GM18951 (cell line): ENCODE data around the gene SDK1.

Experiments
- POLR2A ChIP-seq: IDR thresholded peaks from 4 replicates; pipeline ENCODE4 v1.6.1; 2011; ENCODE audit warnings: mild to moderate bottlenecking; ENCODE audit not compliant: insufficient read length, insufficient read depth; ENCODE audit errors: extremely low read depth
- in situ Hi-C: fragments of 300-500 bp; cut with MboI; formaldehyde crosslinking; loops from one replicate; pipeline ENCODE4 v1.12.0; 2022; ENCODE audit warnings: low sequenced_read_pairs, mixed read lengths, inconsistent platforms; ENCODE audit not compliant: unreplicated experiment

Gene SDK1

DNA sequence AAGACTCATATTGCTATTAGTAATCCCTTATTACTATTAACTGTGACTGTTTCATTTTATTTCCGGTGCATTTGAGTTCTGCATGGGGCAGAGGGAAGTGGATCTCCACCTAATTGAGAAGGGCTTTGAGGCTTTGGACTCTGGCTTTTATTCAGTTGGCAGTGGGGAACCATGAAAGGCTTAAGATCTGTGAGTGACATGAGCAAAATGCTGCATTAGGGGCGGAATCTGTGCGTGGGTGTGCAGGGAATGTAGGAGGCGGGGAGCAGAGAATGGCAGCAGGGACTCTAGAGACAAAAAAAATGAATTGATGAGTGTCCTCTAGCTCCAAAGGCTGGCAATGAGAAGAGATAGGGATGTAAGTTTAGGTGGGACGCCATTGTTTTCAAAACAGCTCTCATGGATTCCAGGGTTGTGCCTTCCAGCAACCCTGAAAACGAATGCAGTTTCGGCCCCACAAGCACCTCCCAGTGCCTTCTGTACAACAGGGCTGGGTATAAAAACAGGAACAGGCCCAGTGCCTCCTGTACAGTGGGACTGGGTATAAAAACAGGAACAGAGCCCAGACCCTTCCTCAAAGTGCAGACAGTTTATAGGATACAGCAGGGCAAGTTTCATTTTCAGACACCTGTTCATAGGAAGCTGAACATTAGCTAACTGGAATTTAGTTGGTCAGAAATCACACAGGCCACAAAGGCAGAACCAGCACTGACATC, 717.7 kb downstream of the SDK1 start:
- no peak for TF ChIP-seq POLR2A

DNA sequence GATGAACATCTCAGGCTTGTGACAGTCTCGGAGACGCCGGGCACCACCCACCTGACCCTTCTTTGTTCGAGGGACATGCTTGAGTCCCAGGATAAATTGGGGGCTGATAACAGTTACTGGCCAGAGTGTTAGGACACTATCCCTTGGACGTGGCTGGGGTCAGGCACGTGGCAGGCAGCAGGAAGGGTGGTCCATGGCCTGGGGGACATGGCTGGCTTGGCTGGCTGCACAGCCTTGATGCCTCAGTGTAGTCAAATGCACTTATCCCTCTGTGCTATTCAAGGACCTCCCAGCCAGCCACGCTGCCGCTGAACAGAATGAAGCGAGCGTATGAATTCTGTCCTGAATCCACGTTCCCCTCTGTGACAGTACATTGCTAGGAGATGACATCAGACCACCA, 719.0 kb downstream of the SDK1 start:
- in situ Hi-C loops = no loop called here
- TF ChIP-seq POLR2A = no peak

More for the DNA sequence above, 717.7 kb downstream of the SDK1 start:
- in situ Hi-C loops = no loop called here

DNA sequence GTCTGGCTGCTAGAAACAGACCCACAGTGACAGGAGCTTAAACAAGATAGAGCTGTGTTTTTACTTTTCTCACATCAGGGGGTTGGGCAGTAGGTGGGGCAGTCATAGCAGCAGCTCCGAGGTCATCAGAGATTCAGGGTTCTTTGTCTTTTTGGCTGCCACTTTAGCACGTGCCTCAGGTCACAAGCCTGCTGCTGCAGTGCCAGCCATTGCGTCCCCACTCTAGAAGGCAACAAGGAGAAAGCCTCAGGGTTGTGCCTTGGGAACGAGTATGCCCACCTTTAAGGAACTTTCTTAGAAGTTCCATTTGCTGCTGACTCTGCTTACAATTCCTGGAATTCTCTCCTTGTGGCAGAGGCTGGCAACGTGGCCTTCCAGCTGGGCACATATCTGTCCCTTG, 720.4 kb downstream of the SDK1 start:
- TF ChIP-seq POLR2A = no peak
- in situ Hi-C loops = no loop called here

DNA sequence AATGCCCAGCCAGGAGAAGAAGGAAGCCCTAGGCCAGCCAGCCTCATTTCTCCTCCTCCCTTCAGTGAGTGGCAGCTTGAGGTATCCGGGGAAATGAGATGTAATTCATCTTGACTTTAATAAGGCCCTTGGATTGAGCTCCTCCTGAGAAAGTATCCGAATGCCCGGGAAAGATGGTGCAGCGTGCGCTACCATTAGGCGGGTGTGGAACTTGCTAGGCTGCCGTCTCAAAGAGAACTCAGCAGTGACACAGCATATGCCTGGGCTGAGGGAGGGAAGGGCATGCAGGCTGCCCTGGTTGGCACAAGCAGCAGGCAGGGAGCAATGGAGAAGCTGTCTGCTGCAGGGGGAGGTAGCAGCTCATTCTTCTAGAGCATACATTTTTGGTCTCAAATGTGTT, 721.2 kb downstream of the SDK1 start:
- in situ Hi-C loops = no loop called here
- TF ChIP-seq POLR2A = no peak

DNA sequence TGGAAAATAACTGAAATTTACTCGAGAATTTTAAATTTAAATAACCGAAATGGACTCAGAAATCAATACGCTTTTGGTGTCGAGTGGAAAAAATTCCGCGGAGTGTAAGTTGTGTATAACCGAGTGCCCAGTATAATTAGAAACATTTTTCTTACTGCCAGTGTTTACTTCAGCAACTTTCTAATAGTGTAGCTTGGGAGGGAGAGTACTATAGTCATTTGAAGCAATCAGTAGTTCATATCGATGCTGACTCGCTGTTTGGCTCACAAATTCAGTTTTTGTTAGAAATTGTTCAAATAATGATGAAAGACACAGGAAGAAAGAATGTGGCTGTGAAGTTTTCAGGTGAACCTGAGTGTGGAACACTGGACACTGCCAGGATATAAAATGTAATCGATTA, 722.5 kb downstream of the SDK1 start:
- in situ Hi-C loops = no loop called here
- TF ChIP-seq POLR2A = no peak

DNA sequence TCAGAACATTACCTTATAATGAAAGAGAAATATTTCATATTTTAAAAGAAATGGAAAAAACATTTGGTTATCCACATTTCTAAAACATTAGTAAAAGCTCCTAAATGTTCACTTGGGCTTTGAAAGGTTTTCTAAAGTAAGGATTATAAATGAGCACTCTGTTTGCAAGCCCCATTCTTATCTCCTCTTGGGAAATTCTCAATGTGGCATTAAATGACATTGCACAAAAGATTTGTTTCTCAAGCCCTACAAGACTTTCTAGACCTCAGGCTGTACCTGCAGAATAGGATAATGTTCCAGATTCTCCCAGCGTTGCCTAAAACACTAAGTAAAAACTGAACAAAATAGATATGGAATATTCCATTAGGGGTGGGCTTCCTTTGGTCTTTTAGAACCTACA, 723.1 kb downstream of the SDK1 start:
- in situ Hi-C loops = no loop called here

DNA sequence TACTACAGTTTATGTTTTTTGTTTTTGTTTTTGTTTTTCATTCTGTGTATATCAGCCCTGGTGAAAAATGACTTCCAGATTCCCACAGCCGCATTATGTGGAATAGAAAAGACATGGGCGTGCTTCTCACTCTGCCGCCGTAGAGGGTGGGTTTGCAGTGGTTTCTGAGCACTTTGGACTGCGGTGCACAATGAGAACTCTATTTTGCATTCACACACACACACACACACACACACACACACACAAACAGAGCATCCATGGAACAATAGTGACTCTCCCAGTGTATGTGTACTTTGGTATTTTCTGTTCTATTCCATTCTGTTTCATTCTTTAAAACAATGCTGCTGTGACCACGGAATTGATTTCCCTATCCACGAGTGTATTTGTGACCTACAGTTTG, 723.8 kb downstream of the SDK1 start:
- no peak for TF ChIP-seq POLR2A
- in situ Hi-C loops = no loop called here

More for the DNA sequence above, 723.1 kb downstream of the SDK1 start:
- TF ChIP-seq POLR2A = no peak

DNA sequence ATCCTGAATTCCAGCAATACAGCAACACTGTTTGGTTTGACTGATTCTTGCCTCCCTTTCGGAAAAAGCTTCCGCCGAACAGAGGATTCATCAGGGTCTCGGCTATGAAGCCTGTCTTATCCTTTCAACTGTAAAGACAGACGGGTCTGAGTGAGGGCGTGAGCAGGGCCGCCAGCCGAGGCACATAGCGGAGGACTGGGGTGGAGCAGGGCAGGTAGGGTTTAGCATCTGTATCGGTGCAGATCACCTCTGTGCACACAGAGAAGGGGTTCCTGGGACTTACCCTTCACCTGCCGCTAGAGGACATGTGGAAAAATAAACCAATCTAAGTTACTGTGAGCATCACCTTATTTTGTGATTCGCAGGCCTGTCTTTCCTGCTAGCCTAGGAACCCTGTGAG, 724.2 kb downstream of the SDK1 start:
- no peak for TF ChIP-seq POLR2A
- in situ Hi-C loops = no loop called here

DNA sequence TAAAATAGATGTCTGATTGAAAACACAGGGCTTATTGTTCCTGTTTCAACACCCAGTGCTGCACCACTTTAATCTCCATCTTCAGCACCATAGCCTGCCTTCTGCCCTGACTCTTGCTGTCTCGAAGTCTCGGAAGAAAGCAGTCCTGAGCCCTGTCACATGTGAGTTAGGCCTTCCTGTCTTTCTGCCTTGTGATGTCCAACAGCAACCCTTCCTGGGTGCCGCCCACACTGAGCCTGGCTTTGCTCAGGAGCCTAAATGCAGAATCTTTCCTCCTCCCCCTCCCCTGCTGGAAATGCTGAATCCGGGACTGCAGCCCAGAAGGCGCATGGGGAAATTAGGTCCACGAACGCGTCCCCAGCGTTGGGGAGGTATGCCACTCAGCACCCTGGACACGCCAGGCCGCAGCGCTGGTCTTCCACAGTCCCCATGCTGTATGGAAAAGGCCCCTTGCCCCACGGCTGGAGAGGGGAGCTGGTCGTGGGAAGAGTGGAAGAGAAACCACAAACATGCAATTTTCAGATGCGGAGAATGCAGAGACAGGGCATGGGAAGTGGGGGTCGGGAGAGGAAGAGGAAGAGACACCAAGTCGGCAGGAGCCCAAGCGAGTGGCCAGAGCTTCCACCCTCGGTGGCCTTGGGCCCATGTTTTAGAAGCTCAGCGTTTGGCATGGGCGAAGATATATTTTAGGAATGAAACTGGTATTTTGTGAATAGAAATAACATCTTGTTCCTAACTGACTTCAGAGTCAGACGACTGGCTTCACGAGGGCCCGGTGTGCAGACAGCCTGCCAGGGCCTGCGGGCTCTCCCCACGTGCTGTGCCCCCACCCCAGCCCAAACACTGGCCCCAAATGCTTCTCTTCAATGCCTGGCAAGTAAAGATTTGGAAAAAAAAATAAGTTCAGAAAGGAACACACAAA, 724.9 kb downstream of the SDK1 start:
- in situ Hi-C loops = no loop called here
- no peak for TF ChIP-seq POLR2A

DNA sequence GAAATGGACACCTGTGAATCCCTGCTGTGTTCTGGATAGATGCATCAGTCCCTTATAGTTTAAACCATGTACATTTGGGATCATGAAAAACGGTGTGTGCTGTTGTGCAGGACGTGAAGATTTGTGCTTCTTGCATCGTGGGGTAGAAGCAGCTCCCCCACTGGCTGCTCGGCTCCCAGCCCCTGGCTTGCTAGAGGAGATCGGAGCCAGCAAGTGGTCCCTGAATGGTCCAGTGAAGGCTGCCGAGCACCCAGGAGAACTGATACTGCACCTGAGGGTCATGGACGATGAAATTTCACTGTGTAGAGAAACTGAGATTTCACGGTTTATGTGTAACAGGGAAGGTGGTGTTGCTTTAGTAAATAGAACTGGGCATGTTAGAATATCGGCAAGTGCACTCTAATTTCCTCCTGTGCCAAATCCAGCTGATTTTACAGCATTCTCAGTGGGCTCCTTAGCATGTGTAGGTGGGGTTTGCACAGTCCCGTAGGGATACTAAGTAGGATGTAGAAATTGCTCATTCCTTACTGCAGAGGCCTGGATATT, 726.0 kb downstream of the SDK1 start:
- TF ChIP-seq POLR2A = no peak
- in situ Hi-C loops = no loop called here

DNA sequence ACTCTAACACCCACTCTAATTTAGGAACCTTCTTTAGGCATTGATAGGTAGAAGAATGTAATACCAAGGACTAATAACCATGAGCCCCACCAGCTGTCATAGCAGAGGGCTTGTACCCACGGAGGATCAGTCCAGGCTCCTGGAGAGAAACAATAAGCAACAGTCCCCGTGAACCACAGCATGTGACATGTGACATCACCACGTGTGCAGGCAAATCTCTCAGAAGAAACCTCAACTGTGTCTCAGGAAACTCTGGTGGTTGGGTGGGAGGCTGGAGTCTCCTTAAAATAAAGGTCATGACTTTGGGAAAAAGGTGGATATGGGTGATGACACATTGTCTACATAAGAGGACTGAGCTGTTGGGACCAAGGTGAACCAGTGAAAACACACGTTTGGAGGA, 727.2 kb downstream of the SDK1 start:
- in situ Hi-C loops = no loop called here

DNA sequence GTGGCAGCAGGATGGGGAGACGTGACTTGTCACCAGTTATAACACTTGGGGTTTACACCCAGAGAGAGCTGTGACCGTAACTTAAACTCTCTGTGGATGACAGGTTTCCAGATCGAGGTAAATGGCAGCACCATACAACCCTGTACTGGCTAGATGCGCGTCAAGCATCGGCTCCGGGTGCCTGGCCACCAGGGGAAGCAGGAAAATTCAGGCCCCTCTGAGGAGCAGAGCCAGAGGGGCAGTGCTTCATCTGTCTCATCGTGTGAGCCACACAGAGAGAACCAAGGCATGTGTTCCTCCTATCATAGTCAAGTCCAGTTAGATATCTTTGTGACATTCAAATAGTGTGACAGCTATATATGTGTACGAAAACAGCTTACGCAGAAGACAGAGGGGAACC, 728.9 kb downstream of the SDK1 start:
- no peak for TF ChIP-seq POLR2A
- in situ Hi-C loops = no loop called here

More for the DNA sequence above, 727.2 kb downstream of the SDK1 start:
- TF ChIP-seq POLR2A = no peak

DNA sequence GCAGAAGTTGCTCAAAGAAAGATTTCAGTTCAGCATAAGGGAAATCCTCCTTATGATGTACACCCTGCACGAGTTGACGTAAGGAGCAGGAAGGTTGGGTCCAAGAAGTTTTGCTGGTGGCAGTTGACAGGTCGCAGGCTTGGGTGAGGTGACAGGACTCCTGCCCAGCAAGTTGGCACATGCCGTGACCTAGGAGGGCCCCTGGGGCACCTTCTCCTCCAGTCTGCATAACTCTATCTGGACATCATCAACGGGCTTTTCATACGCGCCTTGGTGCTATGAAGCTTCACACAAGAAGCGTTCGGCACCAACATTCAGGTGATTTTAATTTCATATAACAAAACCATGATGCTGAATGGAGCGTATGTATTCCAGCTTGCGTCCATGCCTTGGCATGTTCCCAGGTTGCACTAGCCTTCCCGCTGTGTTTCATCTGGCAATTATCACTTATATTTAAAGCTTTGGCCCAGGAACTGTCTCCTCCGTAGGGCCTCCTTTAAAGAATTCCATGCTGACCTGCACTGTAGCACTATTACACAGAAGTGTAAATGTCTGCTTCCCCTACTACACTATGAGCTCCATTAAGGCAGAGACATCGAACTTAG, 729.4 kb downstream of the SDK1 start:
- TF ChIP-seq POLR2A = no peak
- in situ Hi-C loops = no loop called here
